ENCODE data around the gene CSNK2A1. TPM values are rescaled to one million over a fixed set of nuclear protein-coding genes. Genes with fewer than 3 reads are reported as not detected.

Gene CSNK2A1
- polyA plus RNA-seq, 3 donors = 31.7 to 55.5 (median 35.2) TPM

DNA sequence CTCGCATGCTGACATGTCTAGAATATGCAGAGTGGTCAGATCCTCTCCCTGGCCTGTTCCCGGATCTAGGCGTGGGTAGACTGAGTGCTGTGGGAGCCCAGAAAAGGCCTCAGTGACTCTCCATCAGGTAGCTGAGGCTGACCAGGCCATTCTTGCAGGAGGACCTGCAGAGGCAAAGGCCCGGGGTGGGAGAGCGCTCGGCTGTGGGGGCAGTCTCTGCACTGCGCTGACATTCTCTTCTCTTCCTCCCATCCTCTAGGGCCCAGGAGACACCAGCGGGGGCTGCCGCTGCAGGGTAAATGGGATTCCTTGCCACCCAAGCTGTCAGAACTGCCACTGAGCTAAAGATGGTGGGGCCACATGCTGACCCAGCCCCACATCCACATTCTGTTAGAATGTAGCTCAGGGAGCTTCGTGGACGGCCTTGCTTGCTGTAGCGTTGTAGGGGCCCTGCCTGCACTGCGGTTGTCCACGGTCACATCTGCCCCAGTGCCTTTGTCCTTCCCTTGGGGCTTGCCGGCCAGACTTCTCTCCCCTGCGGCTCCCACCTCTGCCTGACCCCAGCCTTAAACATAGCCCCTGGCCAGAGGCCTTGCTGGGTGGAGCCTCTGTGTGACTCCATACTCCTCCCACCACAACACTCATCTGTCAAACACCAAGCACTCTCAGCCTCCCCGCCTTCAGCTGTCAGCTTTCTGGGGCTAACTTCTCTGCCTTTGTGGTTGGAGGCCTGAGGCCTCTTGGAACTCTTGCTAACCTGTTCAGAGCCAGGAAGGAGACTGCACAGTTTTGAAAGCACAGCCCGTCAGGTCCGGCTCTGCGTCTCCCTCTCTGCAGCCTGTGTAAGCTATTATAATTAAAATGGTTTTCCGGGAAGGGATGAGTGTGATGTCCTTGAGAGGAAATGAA, 113.2 kb downstream of the CSNK2A1 start:
- no peak for DNase-seq

DNA sequence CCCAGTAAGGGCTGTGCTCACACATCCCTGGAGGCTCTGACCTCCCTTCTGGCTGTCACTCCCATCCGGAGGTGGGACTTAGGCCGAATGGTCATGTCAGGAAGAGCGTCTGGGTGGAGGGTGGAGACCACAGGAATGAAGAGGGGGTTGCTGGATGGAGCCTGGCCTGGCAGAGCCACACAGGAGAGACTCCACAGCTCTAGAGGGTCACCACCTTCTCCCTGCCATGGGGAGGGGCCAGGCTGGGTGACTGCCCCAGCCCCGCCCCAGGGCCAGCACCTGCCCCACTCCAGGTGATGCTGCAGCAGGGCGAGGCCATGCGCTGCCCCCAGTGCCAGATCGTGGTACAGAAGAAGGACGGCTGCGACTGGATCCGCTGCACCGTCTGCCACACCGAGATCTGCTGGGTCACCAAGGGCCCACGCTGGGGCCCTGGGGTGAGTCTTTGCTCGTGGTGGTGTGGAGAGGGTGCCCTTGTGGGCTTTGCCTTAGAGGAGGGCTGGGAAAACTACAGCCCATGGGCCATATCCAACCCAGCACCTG, 114.9 kb downstream of the CSNK2A1 start:
- Histone ChIP-seq H3K79me2 (ENCODE audit: insufficient read depth, low read length) (no peaks in the 10 kb centered on the region), H3K4me1 (ENCODE audit: control insufficient read depth in 1 of 2, insufficient read depth in 2 of 2, low read length in 2 of 2) (no peaks in the 10 kb centered on the region), H3K27ac (ENCODE audit: low read depth in 1 of 2, low read length in 2 of 2) (no peak overlapping the region), H2AFZ (ENCODE audit: insufficient read depth, low read depth, low read length, poor library complexity, severe bottlenecking) (no peak overlapping the region), H3K4me2 (replicated peaks; ENCODE audit: extremely low read depth, low read length, poor library complexity, severe bottlenecking) (no peak overlapping the region), H3K27me3 (ENCODE audit: control insufficient read depth in 2 of 2, insufficient read depth in 2 of 2, low read length in 2 of 2) (no peaks in the 10 kb centered on the region), H3K36me3 (replicated peaks in 1 of 2; ENCODE audit: control insufficient read depth in 1 of 2, insufficient read depth in 2 of 2, low read length in 2 of 2) (peaks cover 50 to 85% of the 10 kb centered on the region in 2 donors), H3K9me3 (replicated peaks in 1 of 2; ENCODE audit: control insufficient read depth in 1 of 2, insufficient read depth in 1 of 2, low read length in 2 of 2) (no peaks in the 10 kb centered on the region), H3K9ac (ENCODE audit: insufficient read depth, low read length, poor library complexity, severe bottlenecking) (no peak overlapping the region), H4K20me1 (ENCODE audit: insufficient read depth, low read length) (peaks cover 10% of the 10 kb centered on the region), H3K4me3 (replicated peaks in 1 of 3; ENCODE audit: low read depth in 2 of 3, low read length in 3 of 3) (no peak overlapping the region)
- H3K4me3 Mint-ChIP-seq = no peak overlapping the region
- peaks cover 6% of the 10 kb centered on the region for H3K4me1 Mint-ChIP-seq
- intact Hi-C loops (cut with micrococcal nuclease) = no loop called here
- TF ChIP-seq, protein P1, sequence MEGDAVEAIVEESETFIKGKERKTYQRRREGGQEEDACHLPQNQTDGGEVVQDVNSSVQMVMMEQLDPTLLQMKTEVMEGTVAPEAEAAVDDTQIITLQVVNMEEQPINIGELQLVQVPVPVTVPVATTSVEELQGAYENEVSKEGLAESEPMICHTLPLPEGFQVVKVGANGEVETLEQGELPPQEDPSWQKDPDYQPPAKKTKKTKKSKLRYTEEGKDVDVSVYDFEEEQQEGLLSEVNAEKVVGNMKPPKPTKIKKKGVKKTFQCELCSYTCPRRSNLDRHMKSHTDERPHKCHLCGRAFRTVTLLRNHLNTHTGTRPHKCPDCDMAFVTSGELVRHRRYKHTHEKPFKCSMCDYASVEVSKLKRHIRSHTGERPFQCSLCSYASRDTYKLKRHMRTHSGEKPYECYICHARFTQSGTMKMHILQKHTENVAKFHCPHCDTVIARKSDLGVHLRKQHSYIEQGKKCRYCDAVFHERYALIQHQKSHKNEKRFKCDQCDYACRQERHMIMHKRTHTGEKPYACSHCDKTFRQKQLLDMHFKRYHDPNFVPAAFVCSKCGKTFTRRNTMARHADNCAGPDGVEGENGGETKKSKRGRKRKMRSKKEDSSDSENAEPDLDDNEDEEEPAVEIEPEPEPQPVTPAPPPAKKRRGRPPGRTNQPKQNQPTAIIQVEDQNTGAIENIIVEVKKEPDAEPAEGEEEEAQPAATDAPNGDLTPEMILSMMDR (IDR thresholded peaks at IDR 0.05) = no peak
- H3K9me3 Mint-ChIP-seq = no peaks in the 10 kb centered on the region
- peaks cover 0 to 2% (median 0%) of the 10 kb centered on the region in 3 donors for H3K27me3 Mint-ChIP-seq (ENCODE audit: low read depth in 3 of 3)
- peaks cover 69 to 84% of the 10 kb centered on the region in 2 donors for H3K36me3 Mint-ChIP-seq
- WGBS (ENCODE audit: insufficient coverage) = 93% methylated on average over 8 of the region's 14 CpGs
- H3K27ac Mint-ChIP-seq = peak overlapping the region in 1 of 7 donors; percentile 44
- no peak for DNase-seq

More for the DNA sequence above, 113.2 kb downstream of the CSNK2A1 start:
- H3K27me3 Mint-ChIP-seq (ENCODE audit: low read depth in 3 of 3) = peaks cover 0 to 2% (median 2%) of the 10 kb centered on the region in 3 donors
- H3K27me3 ChIP-seq (ENCODE audit: control insufficient read depth in 2 of 2, insufficient read depth in 2 of 2, low read length in 2 of 2) = no peaks in the 10 kb centered on the region
- H3K4me1 Mint-ChIP-seq = peaks cover 7% of the 10 kb centered on the region
- H3K27ac ChIP-seq (ENCODE audit: low read depth in 1 of 2, low read length in 2 of 2) = no peak overlapping the region
- H3K27ac Mint-ChIP-seq = peak overlapping the region in 3 of 7 donors; percentile 6 to 33 (median 26)
- no peaks in the 10 kb centered on the region for H3K9me3 ChIP-seq (replicated peaks in 1 of 2; ENCODE audit: control insufficient read depth in 1 of 2, insufficient read depth in 1 of 2, low read length in 2 of 2)
- no peaks in the 10 kb centered on the region for H3K9me3 Mint-ChIP-seq
- 97% methylated on average over 20 of the region's 21 CpGs for WGBS (ENCODE audit: insufficient coverage)
- H3K4me3 ChIP-seq (replicated peaks in 1 of 3; ENCODE audit: low read depth in 2 of 3, low read length in 3 of 3) = no peak overlapping the region
- no peak overlapping the region for H3K9ac ChIP-seq (ENCODE audit: insufficient read depth, low read length, poor library complexity, severe bottlenecking)
- peaks cover 49 to 80% of the 10 kb centered on the region in 2 donors for H3K36me3 ChIP-seq (replicated peaks in 1 of 2; ENCODE audit: control insufficient read depth in 1 of 2, insufficient read depth in 2 of 2, low read length in 2 of 2)
- peaks cover 65 to 87% of the 10 kb centered on the region in 2 donors for H3K36me3 Mint-ChIP-seq
- H3K4me3 Mint-ChIP-seq = no peak overlapping the region
- no peak overlapping the region for H3K4me2 ChIP-seq (replicated peaks; ENCODE audit: extremely low read depth, low read length, poor library complexity, severe bottlenecking)
- no peak overlapping the region for H2AFZ ChIP-seq (ENCODE audit: insufficient read depth, low read depth, low read length, poor library complexity, severe bottlenecking)
- peaks cover 11% of the 10 kb centered on the region for H4K20me1 ChIP-seq (ENCODE audit: insufficient read depth, low read length)
- no peaks in the 10 kb centered on the region for H3K79me2 ChIP-seq (ENCODE audit: insufficient read depth, low read length)
- intact Hi-C loops (cut with micrococcal nuclease) = loop anchor here in 1 of 2 donors (10.0 kb wide), 1 partner anchor 54 kb away; no protein-coding TSS in a partner anchor
- H3K4me1 ChIP-seq (ENCODE audit: control insufficient read depth in 1 of 2, insufficient read depth in 2 of 2, low read length in 2 of 2) = no peaks in the 10 kb centered on the region
- TF ChIP-seq, protein P1 (IDR thresholded peaks at IDR 0.05) = no peak
